Activated naive CD4-positive, alpha-beta T cell treated with anti-CD3 and anti-CD28 coated beads, Interleukin-2, amount 50 U/mL, for 24 hours (primary cell): ENCODE data around the gene HOXA11.

Source experiments
- H3K27ac Mint-ChIP-seq: one replicate; pipeline ENCODE4 v1.8.0; 2021; ENCODE audit warnings: mild to moderate bottlenecking, mixed read lengths
- H3K27me3 Mint-ChIP-seq: one replicate; pipeline ENCODE4 v1.8.0; 2021; ENCODE audit warnings: mixed read lengths
- H3K36me3 Mint-ChIP-seq: one replicate; pipeline ENCODE4 v1.8.0; 2021; ENCODE audit warnings: mixed read lengths
- H3K4me1 Mint-ChIP-seq: one replicate; pipeline ENCODE4 v1.8.0; 2021; ENCODE audit warnings: mixed read lengths
- H3K4me3 Mint-ChIP-seq: one replicate; pipeline ENCODE4 v1.8.0; 2021; ENCODE audit warnings: mild to moderate bottlenecking, mixed read lengths
- H3K9me3 Mint-ChIP-seq: one replicate; pipeline ENCODE4 v1.8.0; 2021; ENCODE audit warnings: mixed read lengths

Gene HOXA11

GRCh38 chr7:27145165-27145913, 39.7 kb downstream of the HOXA11 start:
- no peaks in the 10 kb centered on the region for H3K36me3 Mint-ChIP-seq
- H3K27ac Mint-ChIP-seq = peak overlapping the region; percentile 41
- H3K4me3 Mint-ChIP-seq = no peak overlapping the region
- peaks cover 49% of the 10 kb centered on the region for H3K27me3 Mint-ChIP-seq
- H3K9me3 Mint-ChIP-seq = no peaks in the 10 kb centered on the region
- peaks cover 7% of the 10 kb centered on the region for H3K4me1 Mint-ChIP-seq

GRCh38 chr7:27144781-27145164, 40.3 kb downstream of the HOXA11 start:
- Mint-ChIP-seq H3K9me3 (no peaks in the 10 kb centered on the region), H3K4me1 (peaks cover 7% of the 10 kb centered on the region), H3K4me3 (no peak overlapping the region), H3K27me3 (peaks cover 43% of the 10 kb centered on the region), H3K36me3 (no peaks in the 10 kb centered on the region), H3K27ac (no peak overlapping the region)

GRCh38 chr7:27143950-27144780, 40.9 kb downstream of the HOXA11 start:
- Mint-ChIP-seq H3K27ac (no peak overlapping the region), H3K27me3 (peaks cover 39% of the 10 kb centered on the region), H3K4me3 (no peak overlapping the region), H3K9me3 (no peaks in the 10 kb centered on the region), H3K4me1 (peaks cover 7% of the 10 kb centered on the region), H3K36me3 (no peaks in the 10 kb centered on the region)

- Mint-ChIP-seq H3K36me3 (no peaks in the 10 kb centered on the region), H3K4me3 (peak within 1 kb of the TSS; percentile 47), H3K4me1 (peaks cover 4% of the 10 kb centered on the region), H3K27ac (no peak within 1 kb of the TSS), H3K9me3 (no peaks in the 10 kb centered on the region), H3K27me3 (peaks cover 39% of the 10 kb centered on the region)
These were observed 41.7 kb downstream of the HOXA11 start, which contains the start of gene HOXA5 for GRCh38 chr7:27143023-27143949. Gene HOXA5 (minus strand): TSS chr7:27143681. CDS start chr7:27143607, 74 bp downstream.

- H3K36me3 Mint-ChIP-seq = no peaks in the 10 kb centered on the region
- H3K27me3 Mint-ChIP-seq = peaks cover 42% of the 10 kb centered on the region
- peak overlapping the region; percentile 47 for H3K4me3 Mint-ChIP-seq
- no peaks in the 10 kb centered on the region for H3K9me3 Mint-ChIP-seq
- no peak overlapping the region for H3K27ac Mint-ChIP-seq
- H3K4me1 Mint-ChIP-seq = no peaks in the 10 kb centered on the region
These were observed 42.4 kb downstream of the HOXA11 start for GRCh38 chr7:27142580-27143022.

GRCh38 chr7:27141923-27142579, 43.0 kb downstream of the HOXA11 start:
- H3K4me1 Mint-ChIP-seq = no peaks in the 10 kb centered on the region
- no peak overlapping the region for H3K4me3 Mint-ChIP-seq
- peaks cover 43% of the 10 kb centered on the region for H3K27me3 Mint-ChIP-seq
- H3K27ac Mint-ChIP-seq = no peak overlapping the region
- H3K9me3 Mint-ChIP-seq = no peaks in the 10 kb centered on the region
- H3K36me3 Mint-ChIP-seq = no peaks in the 10 kb centered on the region

GRCh38 chr7:27141137-27141922, 43.7 kb downstream of the HOXA11 start:
- Mint-ChIP-seq H3K27ac (no peak overlapping the region), H3K27me3 (peaks cover 38% of the 10 kb centered on the region), H3K9me3 (no peaks in the 10 kb centered on the region), H3K4me3 (no peak overlapping the region), H3K36me3 (no peaks in the 10 kb centered on the region), H3K4me1 (no peaks in the 10 kb centered on the region)

- no peaks in the 10 kb centered on the region for H3K36me3 Mint-ChIP-seq
- H3K4me1 Mint-ChIP-seq = no peaks in the 10 kb centered on the region
- no peaks in the 10 kb centered on the region for H3K9me3 Mint-ChIP-seq
- H3K27ac Mint-ChIP-seq = no peak overlapping the region
- no peak overlapping the region for H3K4me3 Mint-ChIP-seq
- peaks cover 38% of the 10 kb centered on the region for H3K27me3 Mint-ChIP-seq
These were observed 44.7 kb downstream of the HOXA11 start for GRCh38 chr7:27140126-27140857.

GRCh38 chr7:27139334-27140125, 45.5 kb downstream of the HOXA11 start:
- no peak overlapping the region for H3K27ac Mint-ChIP-seq
- no peaks in the 10 kb centered on the region for H3K36me3 Mint-ChIP-seq
- H3K4me3 Mint-ChIP-seq = no peak overlapping the region
- no peaks in the 10 kb centered on the region for H3K9me3 Mint-ChIP-seq
- H3K27me3 Mint-ChIP-seq = peaks cover 38% of the 10 kb centered on the region
- peaks cover 3% of the 10 kb centered on the region for H3K4me1 Mint-ChIP-seq

GRCh38 chr7:27138985-27139333, 46.1 kb downstream of the HOXA11 start:
- H3K9me3 Mint-ChIP-seq = no peaks in the 10 kb centered on the region
- no peak overlapping the region for H3K27ac Mint-ChIP-seq
- H3K4me3 Mint-ChIP-seq = no peak overlapping the region
- H3K36me3 Mint-ChIP-seq = no peaks in the 10 kb centered on the region
- H3K27me3 Mint-ChIP-seq = peaks cover 40% of the 10 kb centered on the region
- peaks cover 9% of the 10 kb centered on the region for H3K4me1 Mint-ChIP-seq

GRCh38 chr7:27138472-27138871, 46.6 kb downstream of the HOXA11 start:
- no peak overlapping the region for H3K4me3 Mint-ChIP-seq
- no peaks in the 10 kb centered on the region for H3K36me3 Mint-ChIP-seq
- H3K9me3 Mint-ChIP-seq = no peaks in the 10 kb centered on the region
- H3K27ac Mint-ChIP-seq = no peak overlapping the region
- peaks cover 11% of the 10 kb centered on the region for H3K4me1 Mint-ChIP-seq
- peaks cover 44% of the 10 kb centered on the region for H3K27me3 Mint-ChIP-seq

GRCh38 chr7:27137640-27138315, 47.3 kb downstream of the HOXA11 start:
- Mint-ChIP-seq H3K9me3 (no peaks in the 10 kb centered on the region), H3K27me3 (peaks cover 46% of the 10 kb centered on the region), H3K4me3 (no peak overlapping the region), H3K4me1 (peaks cover 11% of the 10 kb centered on the region), H3K36me3 (no peaks in the 10 kb centered on the region), H3K27ac (no peak overlapping the region)

- Mint-ChIP-seq H3K27me3 (peaks cover 36% of the 10 kb centered on the region), H3K4me3 (no peak overlapping the region), H3K36me3 (no peaks in the 10 kb centered on the region)
These were observed 50.6 kb downstream of the HOXA11 start for GRCh38 chr7:27134392-27134791.

More at GRCh38 chr7:27134392-27134791, 50.6 kb downstream of the HOXA11 start:
- Mint-ChIP-seq H3K9me3 (no peaks in the 10 kb centered on the region), H3K4me1 (peaks cover 11% of the 10 kb centered on the region), H3K27ac (no peak overlapping the region)
